Memory B cell (primary cell): Measurements from ENCODE around the gene CDH4.

ENCODE experiments used
- ATAC-seq: fragments of 150-1000 bp; cut with Tn5 transposase; 2 replicates; pipeline ENCODE4 v1.10.0; 2021; ENCODE audit warnings: low read depth, mild to moderate bottlenecking, moderate library complexity
- DNase-seq, 2 donors: peaks; one replicate each; pipeline ENCODE4 v3.0.0; 2022; ENCODE audit warnings: low spot score in 2 of 2
- H3K27ac Mint-ChIP-seq: one replicate; pipeline ENCODE4 v1.8.0; 2022; ENCODE audit warnings: mild to moderate bottlenecking, moderate library complexity, mixed read lengths
- H3K27me3 Mint-ChIP-seq: one replicate; pipeline ENCODE4 v1.8.0; 2022; ENCODE audit warnings: mixed read lengths
- H3K36me3 Mint-ChIP-seq: one replicate; pipeline ENCODE4 v1.8.0; 2022; ENCODE audit warnings: mild to moderate bottlenecking, mixed read lengths
- H3K4me1 Mint-ChIP-seq: one replicate; pipeline ENCODE4 v1.8.0; 2022; ENCODE audit warnings: mixed read lengths
- H3K4me3 Mint-ChIP-seq: one replicate; pipeline ENCODE4 v1.8.0; 2022; ENCODE audit warnings: mild to moderate bottlenecking, moderate library complexity, mixed read lengths
- H3K9me3 Mint-ChIP-seq: one replicate; pipeline ENCODE4 v1.8.0; 2022; ENCODE audit warnings: mixed read lengths

Gene CDH4

GRCh38 chr20:61752576-61752975, 500.5 kb downstream of the CDH4 start:
- Mint-ChIP-seq H3K4me1 (peaks cover 2% of the 10 kb centered on the region), H3K4me3 (no peak overlapping the region), H3K36me3 (no peaks in the 10 kb centered on the region), H3K27me3 (no peaks in the 10 kb centered on the region), H3K9me3 (peaks cover 7% of the 10 kb centered on the region), H3K27ac (no peak overlapping the region)
- ATAC-seq (no peak), DNase-seq (no peak)

GRCh38 chr20:61753316-61753942, 501.4 kb downstream of the CDH4 start:
- Mint-ChIP-seq H3K36me3 (no peaks in the 10 kb centered on the region), H3K4me1 (peaks cover 2% of the 10 kb centered on the region), H3K9me3 (peaks cover 4% of the 10 kb centered on the region), H3K27me3 (no peaks in the 10 kb centered on the region), H3K4me3 (no peak overlapping the region), H3K27ac (no peak overlapping the region)
- no peak for DNase-seq
- no peak for ATAC-seq

- no peaks in the 10 kb centered on the region for H3K36me3 Mint-ChIP-seq
- no peaks in the 10 kb centered on the region for H3K27me3 Mint-ChIP-seq
- no peak overlapping the region for H3K27ac Mint-ChIP-seq
- H3K9me3 Mint-ChIP-seq = peaks cover 3% of the 10 kb centered on the region
- peaks cover 2% of the 10 kb centered on the region for H3K4me1 Mint-ChIP-seq
- no peak for ATAC-seq
- DNase-seq = no peak
- no peak overlapping the region for H3K4me3 Mint-ChIP-seq
These were observed 502.2 kb downstream of the CDH4 start for GRCh38 chr20:61753987-61754956.

GRCh38 chr20:61754976-61755778, 503.1 kb downstream of the CDH4 start:
- DNase-seq (no peak), ATAC-seq (no peak)
- no peak overlapping the region for H3K27ac Mint-ChIP-seq
- H3K36me3 Mint-ChIP-seq = no peaks in the 10 kb centered on the region
- H3K4me3 Mint-ChIP-seq = no peak overlapping the region
- H3K27me3 Mint-ChIP-seq = no peaks in the 10 kb centered on the region
- H3K4me1 Mint-ChIP-seq = peaks cover 2% of the 10 kb centered on the region
- H3K9me3 Mint-ChIP-seq = peaks cover 2% of the 10 kb centered on the region

- H3K4me3 Mint-ChIP-seq = no peak overlapping the region
- peaks cover 2% of the 10 kb centered on the region for H3K4me1 Mint-ChIP-seq
- no peaks in the 10 kb centered on the region for H3K36me3 Mint-ChIP-seq
- H3K9me3 Mint-ChIP-seq = no peaks in the 10 kb centered on the region
- ATAC-seq = no peak
- DNase-seq = no peak
- H3K27ac Mint-ChIP-seq = no peak overlapping the region
- no peaks in the 10 kb centered on the region for H3K27me3 Mint-ChIP-seq
These were observed 504.1 kb downstream of the CDH4 start for GRCh38 chr20:61755971-61756845.

- ATAC-seq (no peak), DNase-seq (no peak)
- peaks cover 2% of the 10 kb centered on the region for H3K4me1 Mint-ChIP-seq
- H3K27ac Mint-ChIP-seq = no peak overlapping the region
- no peak overlapping the region for H3K4me3 Mint-ChIP-seq
- no peaks in the 10 kb centered on the region for H3K27me3 Mint-ChIP-seq
- no peaks in the 10 kb centered on the region for H3K9me3 Mint-ChIP-seq
- no peaks in the 10 kb centered on the region for H3K36me3 Mint-ChIP-seq
These were observed 505.1 kb downstream of the CDH4 start for GRCh38 chr20:61756966-61757677.

- no peaks in the 10 kb centered on the region for H3K36me3 Mint-ChIP-seq
- no peak overlapping the region for H3K27ac Mint-ChIP-seq
- ATAC-seq (no peak), DNase-seq (no peak)
- H3K27me3 Mint-ChIP-seq = no peaks in the 10 kb centered on the region
- no peak overlapping the region for H3K4me3 Mint-ChIP-seq
- no peaks in the 10 kb centered on the region for H3K9me3 Mint-ChIP-seq
- H3K4me1 Mint-ChIP-seq = peaks cover 2% of the 10 kb centered on the region
These were observed 505.9 kb downstream of the CDH4 start for GRCh38 chr20:61757678-61758563.

- Mint-ChIP-seq H3K4me1 (peaks cover 2% of the 10 kb centered on the region), H3K27me3 (no peaks in the 10 kb centered on the region), H3K36me3 (no peaks in the 10 kb centered on the region), H3K4me3 (no peak overlapping the region), H3K27ac (no peak overlapping the region), H3K9me3 (no peaks in the 10 kb centered on the region)
- no peak for DNase-seq
- ATAC-seq = no peak
These were observed 506.6 kb downstream of the CDH4 start for GRCh38 chr20:61758564-61759200.

- Mint-ChIP-seq H3K27me3 (no peaks in the 10 kb centered on the region), H3K36me3 (no peaks in the 10 kb centered on the region), H3K27ac (no peak overlapping the region), H3K4me3 (no peak overlapping the region), H3K4me1 (no peaks in the 10 kb centered on the region), H3K9me3 (no peaks in the 10 kb centered on the region)
- no peak for DNase-seq
- no peak for ATAC-seq
These were observed 507.4 kb downstream of the CDH4 start for GRCh38 chr20:61759286-61760065.

GRCh38 chr20:61760321-61760720, 508.3 kb downstream of the CDH4 start:
- DNase-seq = no peak
- Mint-ChIP-seq H3K27ac (no peak overlapping the region), H3K4me3 (no peak overlapping the region), H3K36me3 (no peaks in the 10 kb centered on the region), H3K4me1 (no peaks in the 10 kb centered on the region), H3K9me3 (no peaks in the 10 kb centered on the region), H3K27me3 (no peaks in the 10 kb centered on the region)
- ATAC-seq = no peak

GRCh38 chr20:61760731-61761130, 508.7 kb downstream of the CDH4 start:
- H3K9me3 Mint-ChIP-seq = no peaks in the 10 kb centered on the region
- no peaks in the 10 kb centered on the region for H3K36me3 Mint-ChIP-seq
- no peak overlapping the region for H3K27ac Mint-ChIP-seq

More at GRCh38 chr20:61760731-61761130, 508.7 kb downstream of the CDH4 start:
- no peaks in the 10 kb centered on the region for H3K4me1 Mint-ChIP-seq
- no peak overlapping the region for H3K4me3 Mint-ChIP-seq
- DNase-seq (no peak), ATAC-seq (no peak)
- H3K27me3 Mint-ChIP-seq = no peaks in the 10 kb centered on the region
